ENCODE results near the gene BANF1. TPM values are rescaled to one million over a fixed set of nuclear protein-coding genes. Genes with fewer than 3 reads are reported as not detected.

The BANF1 gene
- total and polyA plus RNA-seq, 2 of the 13 experiments (the other 11 are each of a cell fraction or from before 2014, with no cell fraction given), result 40.5 to 86.5 TPM

GRCh38 chr11:66022401-66023185 lies 20.3 kb downstream of the BANF1 start (continued):
- TF ChIP-seq CTCF (CRISPR knock-in tag; IDR thresholded peaks at IDR 0.05) (peak; percentile 95), EP300 (IDR thresholded peaks at IDR 0.05; ENCODE audit: low read depth in 2 of 2, low read length in 2 of 2) (no peak), EP300 (CRISPR knock-in tag; IDR thresholded peaks at IDR 0.05; ENCODE audit: borderline replicate concordance) (no peak), ZNF770 (CRISPR knock-in tag; IDR thresholded peaks at IDR 0.05) (no peak), SMAD1 (CRISPR knock-in tag; IDR thresholded peaks at IDR 0.05; ENCODE audit: borderline replicate concordance, low read depth) (no peak), ZBTB8A (CRISPR knock-in tag; IDR thresholded peaks at IDR 0.05; ENCODE audit: borderline replicate concordance, low read depth) (no peak), ZNF263 (CRISPR knock-in tag; IDR thresholded peaks at IDR 0.05) (peak; percentile 38; the same call in 1 of the 2 replicates), ZNF329 (CRISPR knock-in tag; IDR thresholded peaks at IDR 0.05; ENCODE audit: low read depth) (no peak), ZNF569 (CRISPR knock-in tag; IDR thresholded peaks at IDR 0.05; ENCODE audit: borderline replicate concordance) (no peak), HHEX (CRISPR knock-in tag; IDR thresholded peaks at IDR 0.05) (no peak), ZBTB40 (IDR thresholded peaks at IDR 0.05) (no peak), ZBTB40 (CRISPR knock-in tag; IDR thresholded peaks at IDR 0.05) (no peak), ATF7-NPFF (CRISPR knock-in tag; IDR thresholded peaks at IDR 0.05; ENCODE audit: low read depth) (0 out of 2 replicates have a peak, but pooled peaks have one; percentile 32), ATF3 (CRISPR knock-in tag; IDR thresholded peaks at IDR 0.05) (no peak), NKX3-1 (CRISPR knock-in tag; IDR thresholded peaks at IDR 0.05) (peak; percentile 68; the same call in 1 of the 2 replicates), MYC (CRISPR knock-in tag; IDR thresholded peaks at IDR 0.05; ENCODE audit: borderline replicate concordance) (peak; percentile 58; the same call in 1 of the 2 replicates)

Data from HepG2 (cell line).